Breast epithelium (tissue), 3 donors: ENCODE data around the gene RNPC3.

ENCODE experiments used
- POLR2AphosphoS5 ChIP-seq, 3 donors: sonication (generic); formaldehyde crosslinking; IDR thresholded peaks; one replicate each; pipeline ENCODE4 v1.6.1; 2017; ENCODE audit warnings: antibody characterized with exemption in 3 of 3
- TF ChIP-seq, protein P1 (sequence below), 3 donors: fragments of 450-650 bp; IDR thresholded peaks; one replicate each; pipeline ENCODE4 v1.5.1; 2016 to 2017; ENCODE audit warnings: antibody characterized with exemption in 3 of 3, mild to moderate bottlenecking in 3 of 3, moderate library complexity in 3 of 3

DNA sequence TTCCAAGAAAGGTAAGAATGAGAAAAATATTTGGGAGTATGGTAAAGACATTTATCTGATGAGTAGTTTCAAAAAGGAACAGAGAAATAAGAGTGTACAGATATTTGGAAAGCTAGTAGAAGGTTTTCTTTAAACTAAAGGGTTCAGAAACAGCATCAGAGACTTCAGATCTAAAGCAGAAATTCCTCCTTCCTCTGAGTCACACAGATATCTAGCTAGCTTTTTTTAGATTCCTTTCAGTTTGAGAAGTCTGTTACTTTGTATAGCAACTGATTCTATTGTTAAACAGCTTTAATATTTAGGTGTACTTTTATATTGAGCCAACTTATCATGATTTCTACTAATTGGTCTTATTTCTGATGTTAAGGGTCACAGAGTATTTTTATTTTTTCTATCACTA, 50.6 kb downstream of the RNPC3 start:
- TF ChIP-seq, protein P1, sequence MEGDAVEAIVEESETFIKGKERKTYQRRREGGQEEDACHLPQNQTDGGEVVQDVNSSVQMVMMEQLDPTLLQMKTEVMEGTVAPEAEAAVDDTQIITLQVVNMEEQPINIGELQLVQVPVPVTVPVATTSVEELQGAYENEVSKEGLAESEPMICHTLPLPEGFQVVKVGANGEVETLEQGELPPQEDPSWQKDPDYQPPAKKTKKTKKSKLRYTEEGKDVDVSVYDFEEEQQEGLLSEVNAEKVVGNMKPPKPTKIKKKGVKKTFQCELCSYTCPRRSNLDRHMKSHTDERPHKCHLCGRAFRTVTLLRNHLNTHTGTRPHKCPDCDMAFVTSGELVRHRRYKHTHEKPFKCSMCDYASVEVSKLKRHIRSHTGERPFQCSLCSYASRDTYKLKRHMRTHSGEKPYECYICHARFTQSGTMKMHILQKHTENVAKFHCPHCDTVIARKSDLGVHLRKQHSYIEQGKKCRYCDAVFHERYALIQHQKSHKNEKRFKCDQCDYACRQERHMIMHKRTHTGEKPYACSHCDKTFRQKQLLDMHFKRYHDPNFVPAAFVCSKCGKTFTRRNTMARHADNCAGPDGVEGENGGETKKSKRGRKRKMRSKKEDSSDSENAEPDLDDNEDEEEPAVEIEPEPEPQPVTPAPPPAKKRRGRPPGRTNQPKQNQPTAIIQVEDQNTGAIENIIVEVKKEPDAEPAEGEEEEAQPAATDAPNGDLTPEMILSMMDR (IDR thresholded peaks at IDR 0.05), result no peak
- no peak for TF ChIP-seq POLR2AphosphoS5 (IDR thresholded peaks at IDR 0.05)
